H1 (cell line): ENCODE measurements around the gene RBM15B. TPM values are rescaled to one million over a fixed set of nuclear protein-coding genes. Genes with fewer than 3 reads are reported as not detected.

Source experiments
- BRCA1 ChIP-seq: IDR thresholded peaks from 2 replicates; pipeline ENCODE4 v1.6.1; 2012; ENCODE audit warnings: low read depth, low read length, improper control_type of control experiment
- EP300 ChIP-seq, 2 experiments: IDR thresholded peaks; 1 replicate in 1 of 2; 2 replicates in 1 of 2; pipeline ENCODE4 v1.6.1; 2011 to 2012; ENCODE audit warnings: low read depth in 2 of 2, low read length in 2 of 2, mild to moderate bottlenecking in 2 of 2, borderline replicate concordance in 1 of 2, inconsistent platforms in 1 of 2, moderate library complexity in 1 of 2
- polyA plus RNA-seq, 7 experiments: library from polyadenylated mRNA; depleted of rRNA in 3 of 7; stranded (reverse) in 5 of 7; unstranded in 2 of 7; fragments of >200 nt in 5 of 7; fragments of 200-250 nt in 2 of 7; gene quantifications; 1 replicate in 5 of 7; 2 replicates in 1 of 7; 4 replicates in 1 of 7; pipeline versions ENCODE4 v1.2.1 to v1.2.3, GENCODE V29; 2011 to 2013; ENCODE audit warnings: missing spikeins in 2 of 7, mixed read lengths in 2 of 7
- total RNA-seq: library from RNA; stranded (reverse); fragmentation: NEBNext Ultra II Directional; extraction: Animal tissue kit (Norgen Biotek cat#: 25700); gene quantifications from 2 replicates; pipeline ENCODE4 v1.2.1, GENCODE V29; 2021

Gene RBM15B
- total and polyA plus RNA-seq, 2 of the 8 experiments (the other 6 are each of a cell fraction or from before 2014, with no cell fraction given), result 22.2 to 59.1 TPM

DNA sequence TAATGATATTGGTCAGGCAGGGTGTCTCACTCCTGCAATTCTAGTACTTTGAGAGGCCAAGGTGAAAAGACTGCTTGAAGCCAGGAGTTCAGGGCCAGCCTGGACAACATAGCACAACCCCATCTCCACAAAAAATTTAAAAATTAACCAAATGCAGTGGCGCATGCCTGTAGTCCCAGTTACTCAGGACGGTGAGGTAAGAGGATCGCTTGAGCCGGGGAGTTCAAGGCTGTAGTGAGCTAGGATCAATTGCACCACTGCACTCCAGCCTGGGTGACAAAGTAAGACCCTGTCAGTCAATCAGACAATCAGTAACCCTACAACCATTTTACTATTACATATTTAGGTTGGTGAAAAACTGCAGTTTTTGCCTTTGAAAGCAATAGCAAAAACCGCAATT lies 43.0 kb downstream of the RBM15B start (continued):
- TF ChIP-seq BRCA1 (no peak), EP300 (IDR thresholded peaks at IDR 0.05; ENCODE audit: borderline replicate concordance in 1 of 2, low read depth in 2 of 2, low read length in 2 of 2) (no peak)
- TF ChIP-seq, all 59 proteins: peak for 0
